Psoas muscle (tissue), 8 donors: ENCODE data around the gene CHKA. TPM values are rescaled to one million over a fixed set of nuclear protein-coding genes. Genes with fewer than 3 reads are reported as not detected.

Experiments used
- ATAC-seq, 4 donors: fragments of 200-7000 bp; cut with Tn5 transposase; one replicate each; pipeline ENCODE4 v1.9.1; 2020; ENCODE audit warnings: moderate library complexity in 3 of 4, mild to moderate bottlenecking in 2 of 4
- DNase-seq, 2 donors: peaks; one replicate each; pipeline ENCODE4 v3.0.0-alpha.2; 2020
- H3K27ac ChIP-seq: fragments of 200-600 bp; one replicate; pipeline ENCODE4 v1.8.0; 2022
- H3K27me3 ChIP-seq, 3 donors: fragments of 200-600 bp in 1 of 3; one replicate each; pipeline versions ENCODE4 v1.6.1 to v1.8.0; 2013 to 2022; ENCODE audit warnings: low read length in 2 of 3, mild to moderate bottlenecking in 2 of 3, moderate library complexity in 1 of 3; ENCODE audit not compliant: insufficient read depth in 3 of 3
- H3K36me3 ChIP-seq, 2 donors: fragments of 200-600 bp in 1 of 2; one replicate each; pipeline versions ENCODE4 v1.6.1 to v1.8.0; 2013 to 2022; ENCODE audit warnings: low read depth in 1 of 2, mild to moderate bottlenecking in 1 of 2, moderate library complexity in 1 of 2; ENCODE audit not compliant: insufficient read depth in 1 of 2
- H3K4me1 ChIP-seq: fragments of 200-600 bp; one replicate; pipeline ENCODE4 v1.8.0; 2022
- H3K4me3 ChIP-seq: fragments of 200-600 bp; one replicate; pipeline ENCODE4 v1.8.0; 2022; ENCODE audit warnings: mild to moderate bottlenecking
- H3K9me3 ChIP-seq: fragments of 200-600 bp; one replicate; pipeline ENCODE4 v1.8.0; 2022
- CTCF ChIP-seq: fragments of 200-600 bp; IDR thresholded peaks from one replicate; pipeline ENCODE4 v1.8.0; 2022; ENCODE audit warnings: antibody characterized with exemption
- WGBS, 3 donors: extraction: QIAGEN DNeasy Blood & Tissue Kit; methylation state at CpG; one replicate each; pipeline versions ENCODE4 v1.1.6 to v1.1.7; 2013; 5-methylcytosine and 5-hydroxymethylcytosine counted together
- intact Hi-C, 2 donors: fragments of 100-400 bp; cut with DNase I; formaldehyde crosslinking; loops; one replicate each; pipeline versions ENCODE4 v1.11.0 to v1.14.2; 2022
- polyA plus RNA-seq, 3 donors: library from polyadenylated mRNA; stranded (reverse); fragments of 200-250 nt; gene quantifications; one replicate each; pipeline ENCODE4 v1.2.3, GENCODE V29; 2013
- total RNA-seq, 4 donors: library from RNA; stranded (reverse); fragmentation: NEBNext Ultra II Directional in 2 of 4; extraction: Animal tissue kit (Norgen Biotek cat#: 25700) in 2 of 4; gene quantifications; one replicate each; pipeline versions ENCODE4 v1.2.1 to v1.2.4, GENCODE V29; 2021 to 2023
- donor health status: healthy with polysubstance abuse.
- donor health status: DM: no; HTN: no; CAD: no; lungs with moderate emphysema.
- donor health status: Bipolar disorder and iron deficiency.
- donor health status: healthy.
- donor health status: DM: yes; HTN: yes; CAD: no.
- donor health status: DM: no; HTN: no; CAD: no.
- donor health status: DM: no; HTN: no; CAD: no.
- donor health status: DM: yes; HTN: yes; CAD: no.

CHKA gene
- total and polyA plus RNA-seq, 7 donors, result 3.6 to 11.2 (median 6.2) TPM

DNA sequence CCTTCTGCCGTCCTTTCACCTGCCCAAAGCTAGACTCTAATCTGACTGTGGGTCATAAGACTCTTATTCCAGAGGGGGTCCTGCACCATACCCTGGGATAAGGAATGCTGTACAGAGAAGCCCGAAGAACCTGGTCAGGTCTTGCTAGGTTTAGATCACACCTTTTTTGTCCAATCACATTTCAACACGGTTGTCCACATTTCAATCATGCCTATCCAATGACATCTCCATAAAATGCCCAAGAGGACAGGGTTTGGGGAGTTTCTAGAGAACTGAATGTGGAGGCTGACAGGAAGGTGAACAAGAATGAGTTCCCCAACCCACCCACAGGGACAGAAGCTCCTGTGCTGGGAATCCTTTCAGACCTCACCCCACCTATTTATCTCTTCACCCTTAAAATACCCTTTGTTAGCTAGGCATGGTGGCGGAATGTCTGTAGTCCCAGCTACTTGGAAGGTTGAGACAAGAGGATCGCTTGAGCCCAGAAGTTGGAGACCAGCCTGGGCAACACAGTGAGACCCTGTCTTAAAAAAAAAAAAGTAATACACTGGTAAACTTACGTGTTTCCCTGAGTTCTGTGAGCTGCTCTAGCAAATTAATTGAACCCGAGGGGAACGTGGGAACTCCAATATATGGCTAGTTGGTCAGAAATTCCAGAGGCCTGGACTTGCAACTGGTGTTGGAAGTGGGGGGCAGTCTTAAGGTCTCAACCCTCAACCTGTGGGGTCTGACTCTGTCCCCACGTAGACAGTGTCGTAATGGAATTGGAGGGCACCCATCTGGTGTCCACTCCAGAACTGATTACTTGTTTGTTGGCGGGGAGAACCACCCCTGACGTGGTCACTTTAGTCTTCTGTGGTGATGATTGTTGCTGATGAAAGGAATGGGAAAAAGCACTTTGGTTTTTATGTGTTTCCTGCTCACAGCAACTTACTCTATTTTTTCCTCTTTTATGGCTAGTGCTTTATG is 64.6 kb downstream of the CHKA start:
- WGBS, 3 donors, result 92 to 95% (median 92%) methylated on average over 12 of the region's 12 CpGs
- H3K27me3 ChIP-seq, result no peaks in the 10 kb centered on the region
- peaks cover 3 to 58% of the 10 kb centered on the region in 2 donors for H3K36me3 ChIP-seq
- H3K27ac ChIP-seq, result no peak overlapping the region
- DNase-seq (no peak), ATAC-seq (no peak)
- H3K4me3 ChIP-seq, result no peak overlapping the region
- H3K9me3 ChIP-seq, result no peaks in the 10 kb centered on the region
- no peaks in the 10 kb centered on the region for H3K4me1 ChIP-seq
- no peak for TF ChIP-seq CTCF
- intact Hi-C loops, result no loop called here

DNA sequence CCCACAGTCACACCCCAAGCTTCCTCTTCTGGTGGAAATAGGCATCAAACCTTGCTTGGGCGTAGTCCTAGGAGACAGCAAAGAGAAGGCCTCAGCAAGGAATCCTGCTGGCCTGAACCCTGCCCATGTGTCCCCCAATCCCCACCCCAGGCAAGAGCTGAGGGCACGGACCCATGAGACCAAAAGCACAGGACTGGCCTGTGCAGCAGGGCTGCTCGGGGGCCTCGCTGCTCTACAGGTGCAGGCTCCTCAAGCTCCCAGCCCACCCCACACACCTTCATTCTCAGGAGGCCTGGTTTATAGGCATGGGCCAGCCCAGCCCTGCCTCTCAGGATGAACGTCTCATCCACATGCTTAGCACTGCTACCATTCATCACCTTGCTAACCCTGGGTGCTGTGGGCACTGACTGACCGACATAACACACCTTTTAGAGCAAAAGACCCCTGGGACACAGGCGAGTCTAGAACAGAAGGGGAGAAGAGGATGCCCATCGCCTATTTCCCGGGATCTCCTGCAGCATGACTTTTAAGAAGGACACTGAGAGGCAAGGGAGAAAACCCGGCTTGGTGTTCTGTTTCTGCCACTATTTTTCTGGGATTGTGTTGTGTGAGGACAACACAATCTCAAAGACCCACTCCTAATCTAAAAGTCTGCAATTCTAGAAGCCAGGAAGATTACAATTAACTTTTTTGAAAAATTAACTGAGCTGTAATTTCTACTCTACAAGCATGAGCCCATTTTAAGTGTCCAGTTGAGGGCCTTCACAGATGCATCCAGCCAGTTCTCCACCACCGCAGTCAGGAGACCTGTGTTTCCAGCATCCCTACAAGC is 67.0 kb downstream of the CHKA start:
- ATAC-seq, result no peak
- H3K27me3 ChIP-seq, result no peaks in the 10 kb centered on the region
- H3K9me3 ChIP-seq, result no peaks in the 10 kb centered on the region
- no peak overlapping the region for H3K27ac ChIP-seq
- DNase-seq, result no peak
- no peak overlapping the region for H3K4me3 ChIP-seq
- H3K36me3 ChIP-seq, result peaks cover 0 to 44% of the 10 kb centered on the region in 2 donors
- no peak for TF ChIP-seq CTCF
- intact Hi-C loops, result no loop called here
- H3K4me1 ChIP-seq, result no peaks in the 10 kb centered on the region
- WGBS, 3 donors, result 88 to 95% (median 95%) methylated on average over 10 to 11 of the region's 11 CpGs

GRCh38 chr11:68053117-68053516 is 68.1 kb downstream of the CHKA start:
- H3K4me1 ChIP-seq, result no peaks in the 10 kb centered on the region
- H3K27me3 ChIP-seq, result no peaks in the 10 kb centered on the region
- peaks cover 0 to 37% of the 10 kb centered on the region in 2 donors for H3K36me3 ChIP-seq
- ATAC-seq, result no peak
- no peak overlapping the region for H3K4me3 ChIP-seq
- no peak overlapping the region for H3K27ac ChIP-seq
- 64 to 69% (median 68%) methylated on average over 9 of the region's 9 CpGs for WGBS, 3 donors
- DNase-seq, result peak in 1 of 2 donors; percentile 61
- no peaks in the 10 kb centered on the region for H3K9me3 ChIP-seq
- no peak for TF ChIP-seq CTCF
- intact Hi-C loops, result no loop called here

DNA sequence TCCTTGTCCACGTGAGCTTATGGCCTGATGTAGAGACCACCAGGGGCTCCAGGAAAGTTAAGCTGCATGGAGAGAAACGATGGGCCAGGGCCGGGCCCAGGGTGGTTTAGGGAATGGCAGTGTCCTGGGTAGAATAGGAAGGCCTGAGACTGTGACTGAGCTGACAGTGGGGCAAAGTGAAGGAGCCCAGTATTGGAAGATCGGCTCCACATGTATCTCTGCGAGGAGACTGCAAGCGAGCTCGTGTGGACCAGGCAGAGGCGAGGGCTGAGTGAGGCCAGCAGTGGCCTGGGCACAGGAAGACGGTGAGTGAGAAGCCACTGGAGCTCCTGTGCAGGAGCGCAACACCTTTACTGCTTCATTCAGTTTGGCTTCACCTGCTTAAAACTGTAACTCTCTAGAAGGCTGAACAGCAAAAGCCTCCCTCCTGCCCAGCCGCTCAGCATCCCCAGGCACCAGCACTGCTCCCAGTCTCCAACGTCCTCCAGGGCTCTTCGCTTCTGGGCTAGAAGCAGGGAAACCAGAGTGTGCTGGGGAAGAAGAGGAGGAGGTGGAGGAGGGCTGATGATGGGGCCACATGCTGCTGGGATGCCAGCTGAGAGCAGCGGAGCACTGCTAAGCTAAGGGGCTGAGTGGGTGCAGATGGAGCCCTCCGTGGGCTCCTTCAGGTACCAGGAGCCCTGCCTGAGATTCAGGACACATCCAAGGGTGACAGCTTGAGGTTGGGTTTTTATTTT is 68.9 kb downstream of the CHKA start:
- no peak overlapping the region for H3K4me3 ChIP-seq
- peaks cover 0 to 29% of the 10 kb centered on the region in 2 donors for H3K36me3 ChIP-seq
- H3K4me1 ChIP-seq, result no peaks in the 10 kb centered on the region
- no peak for ATAC-seq
- no peaks in the 10 kb centered on the region for H3K9me3 ChIP-seq
- 86 to 88% (median 86%) methylated on average over 15 of the region's 15 CpGs for WGBS, 3 donors
- no peak for DNase-seq
- H3K27me3 ChIP-seq, result no peaks in the 10 kb centered on the region
- no peak overlapping the region for H3K27ac ChIP-seq
- no peak for TF ChIP-seq CTCF
- intact Hi-C loops, result no loop called here
